NK-92 (cell line): ENCODE data around the gene SPAG16.

Source experiments
- DNase-seq: peaks from one replicate; lab custom pipeline; 2025; ENCODE audit not compliant: unreplicated experiment; lab: John Stamatoyannopoulos, UW

SPAG16 gene

GRCh38 chr2:214341646-214342045, 1057.4 kb downstream of the SPAG16 start:
- DNase-seq, result no peak

GRCh38 chr2:214358506-214358905, 1074.2 kb downstream of the SPAG16 start:
- no peak for DNase-seq

GRCh38 chr2:214361116-214361515, 1076.9 kb downstream of the SPAG16 start:
- DNase-seq, result no peak

GRCh38 chr2:214365549-214365948, 1081.3 kb downstream of the SPAG16 start:
- DNase-seq, result no peak

- DNase-seq, result no peak
These were observed 1082.9 kb downstream of the SPAG16 start for GRCh38 chr2:214367171-214367570.

GRCh38 chr2:214376618-214377285, 1092.5 kb downstream of the SPAG16 start:
- no peak for DNase-seq

GRCh38 chr2:214377286-214377624, 1093.0 kb downstream of the SPAG16 start:
- no peak for DNase-seq

GRCh38 chr2:214378455-214379103, 1094.3 kb downstream of the SPAG16 start:
- DNase-seq, result no peak

- DNase-seq, result no peak
These were observed 1095.0 kb downstream of the SPAG16 start for GRCh38 chr2:214379227-214379626.

- DNase-seq, result no peak
These were observed 1096.4 kb downstream of the SPAG16 start for GRCh38 chr2:214380681-214381080.

- no peak for DNase-seq
These were observed 1098.0 kb downstream of the SPAG16 start for GRCh38 chr2:214382229-214382628.

- no peak for DNase-seq
These were observed 1102.5 kb downstream of the SPAG16 start for GRCh38 chr2:214386720-214387119.

- DNase-seq, result no peak
These were observed 1105.1 kb downstream of the SPAG16 start for GRCh38 chr2:214389334-214389733.

GRCh38 chr2:214393796-214394195, 1109.5 kb downstream of the SPAG16 start:
- no peak for DNase-seq

GRCh38 chr2:214395040-214395439, 1110.8 kb downstream of the SPAG16 start:
- DNase-seq, result no peak

- DNase-seq, result no peak
These were observed 1117.3 kb downstream of the SPAG16 start for GRCh38 chr2:214401580-214401979.

GRCh38 chr2:214410128-214410775, 1126.0 kb downstream of the SPAG16 start:
- no peak for DNase-seq

GRCh38 chr2:214410918-214411554, 1126.8 kb downstream of the SPAG16 start, which contains the start of gene VWC2L:
TSS of gene VWC2L (plus strand) at chr2:214411054. CDS start at chr2:214414194, 3,140 bp downstream.
- DNase-seq, result no peak

GRCh38 chr2:214412679-214413078, 1128.4 kb downstream of the SPAG16 start:
- DNase-seq, result no peak

- no peak for DNase-seq
These were observed 1152.2 kb downstream of the SPAG16 start for GRCh38 chr2:214436470-214436869.

- no peak for DNase-seq
These were observed 1166.0 kb downstream of the SPAG16 start for GRCh38 chr2:214450118-214450894.
